ENCODE results near the gene SPTBN2.

DNA sequence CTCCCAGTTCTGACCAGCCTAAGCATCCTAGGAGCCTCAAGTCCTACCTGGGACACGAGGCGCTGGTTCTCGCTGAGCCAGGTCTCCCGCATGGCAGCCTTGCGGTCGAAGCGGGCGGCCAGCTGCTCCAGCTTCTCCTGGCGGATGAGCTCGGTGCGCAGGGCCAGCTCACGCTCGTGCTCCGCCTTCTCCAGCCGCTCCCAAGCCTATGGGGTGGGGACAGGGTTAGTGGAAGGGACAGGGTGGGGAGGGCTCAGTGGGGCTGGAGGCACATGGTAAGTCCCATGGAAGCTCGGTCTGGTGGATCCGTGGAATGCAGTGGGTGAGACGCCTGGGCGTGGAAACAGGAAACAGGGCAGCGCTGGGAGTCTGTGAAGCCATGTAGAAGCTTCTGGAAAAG lies 20.9 kb downstream of the SPTBN2 start:
- TF ChIP-seq EZH2 (IDR thresholded peaks at IDR 0.05; ENCODE audit: borderline replicate concordance, low read depth, low read length, severe bottlenecking): no peak
- TF ChIP-seq, protein P1, sequence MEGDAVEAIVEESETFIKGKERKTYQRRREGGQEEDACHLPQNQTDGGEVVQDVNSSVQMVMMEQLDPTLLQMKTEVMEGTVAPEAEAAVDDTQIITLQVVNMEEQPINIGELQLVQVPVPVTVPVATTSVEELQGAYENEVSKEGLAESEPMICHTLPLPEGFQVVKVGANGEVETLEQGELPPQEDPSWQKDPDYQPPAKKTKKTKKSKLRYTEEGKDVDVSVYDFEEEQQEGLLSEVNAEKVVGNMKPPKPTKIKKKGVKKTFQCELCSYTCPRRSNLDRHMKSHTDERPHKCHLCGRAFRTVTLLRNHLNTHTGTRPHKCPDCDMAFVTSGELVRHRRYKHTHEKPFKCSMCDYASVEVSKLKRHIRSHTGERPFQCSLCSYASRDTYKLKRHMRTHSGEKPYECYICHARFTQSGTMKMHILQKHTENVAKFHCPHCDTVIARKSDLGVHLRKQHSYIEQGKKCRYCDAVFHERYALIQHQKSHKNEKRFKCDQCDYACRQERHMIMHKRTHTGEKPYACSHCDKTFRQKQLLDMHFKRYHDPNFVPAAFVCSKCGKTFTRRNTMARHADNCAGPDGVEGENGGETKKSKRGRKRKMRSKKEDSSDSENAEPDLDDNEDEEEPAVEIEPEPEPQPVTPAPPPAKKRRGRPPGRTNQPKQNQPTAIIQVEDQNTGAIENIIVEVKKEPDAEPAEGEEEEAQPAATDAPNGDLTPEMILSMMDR (IDR thresholded peaks at IDR 0.05; ENCODE audit: extremely low read depth in 1 of 2, insufficient read depth in 1 of 2, low read depth in 1 of 2, low read length in 2 of 2): no peak
- TF ChIP-seq POLR2AphosphoS5 (IDR thresholded peaks at IDR 0.05; ENCODE audit: insufficient read depth, low read depth, low read length): no peak
- no peak for TF ChIP-seq POLR2A (IDR thresholded peaks at IDR 0.05; ENCODE audit: low read depth, low read length)

All from endothelial cell of umbilical vein (primary cell).